HepG2 (cell line): ENCODE measurements around the gene SIK3. TPM values are rescaled to one million over a fixed set of nuclear protein-coding genes. Genes with fewer than 3 reads are reported as not detected.

Experiments
- ADNP ChIP-seq: sonication (generic); formaldehyde crosslinking; IDR thresholded peaks from 2 replicates; pipeline ENCODE4 v1.4.0; 2020; ENCODE audit warnings: missing genetic modification reagents
- GFI1 ChIP-seq: sonication (generic); formaldehyde crosslinking; IDR thresholded peaks from 2 replicates; pipeline ENCODE4 v1.5.0; 2020; ENCODE audit warnings: missing genetic modification reagents, mild to moderate bottlenecking, borderline replicate concordance
- HDAC2 ChIP-seq: sonication (generic); formaldehyde crosslinking; IDR thresholded peaks from 2 replicates; pipeline ENCODE4 v1.4.0; 2020; ENCODE audit warnings: missing genetic modification reagents
- KDM1A ChIP-seq: IDR thresholded peaks from 2 replicates; pipeline ENCODE4 v1.6.1; 2016; ENCODE audit warnings: missing compliant biosample characterization
- MED13 ChIP-seq: sonication (generic); formaldehyde crosslinking; IDR thresholded peaks from 2 replicates; pipeline ENCODE4 v1.5.0; 2020; ENCODE audit warnings: missing genetic modification reagents
- NR2F2 ChIP-seq: IDR thresholded peaks from 2 replicates; pipeline ENCODE4 v1.6.1; 2012; ENCODE audit warnings: low read depth, inconsistent platforms, borderline replicate concordance
- NR2F6 ChIP-seq, 2 experiments: IDR thresholded peaks; 2 replicates each; pipeline ENCODE4 v1.6.1; 2016; ENCODE audit warnings: antibody characterized with exemption in 1 of 2, mild to moderate bottlenecking in 1 of 2
- PRDM10 ChIP-seq: sonication (generic); formaldehyde crosslinking; IDR thresholded peaks from 2 replicates; pipeline ENCODE4 v1.4.0; 2020; ENCODE audit warnings: low read depth, missing genetic modification reagents
- REL ChIP-seq: sonication (generic); formaldehyde crosslinking; conservative IDR thresholded peaks from 2 replicates; pipeline ENCODE4 v1.8.0; 2022; ENCODE audit warnings: mild to moderate bottlenecking, missing genetic modification reagents, moderate library complexity
- REPIN1 ChIP-seq: sonication (generic); formaldehyde crosslinking; IDR thresholded peaks from 2 replicates; pipeline ENCODE4 v1.8.0; 2022; ENCODE audit warnings: missing genetic modification reagents, low read depth, mild to moderate bottlenecking, borderline replicate concordance
- REXO4 ChIP-seq: sonication (generic); formaldehyde crosslinking; IDR thresholded peaks from 2 replicates; pipeline ENCODE4 v1.8.0; 2022; ENCODE audit warnings: missing genetic modification reagents, mild to moderate bottlenecking, borderline replicate concordance
- SMYD3 ChIP-seq: sonication (generic); formaldehyde crosslinking; IDR thresholded peaks from 2 replicates; pipeline ENCODE4 v1.8.1; 2023; ENCODE audit warnings: mild to moderate bottlenecking, missing genetic modification reagents
- SNRNP70 ChIP-seq: fragments of 200-400 bp; formaldehyde crosslinking; IDR thresholded peaks from 2 replicates; pipeline ENCODE4 v1.6.1; 2017; ENCODE audit warnings: mild to moderate bottlenecking, low read depth, low read length, moderate library complexity
- U2AF1 ChIP-seq: fragments of 200-400 bp; formaldehyde crosslinking; optimal IDR thresholded peaks from 2 replicates; pipeline ENCODE3; 2017; ENCODE audit warnings: mild to moderate bottlenecking, low read depth, low read length
- ZBTB20 ChIP-seq: sonication (generic); formaldehyde crosslinking; IDR thresholded peaks from 2 replicates; pipeline ENCODE4 v1.8.1; 2023; ENCODE audit warnings: missing genetic modification reagents, low read depth, mild to moderate bottlenecking, borderline replicate concordance
- ZBTB42 ChIP-seq: sonication (generic); formaldehyde crosslinking; IDR thresholded peaks from 2 replicates; pipeline ENCODE4 v1.5.0; 2020; ENCODE audit warnings: mild to moderate bottlenecking, missing genetic modification reagents
- ZKSCAN5 ChIP-seq: sonication (generic); formaldehyde crosslinking; IDR thresholded peaks from 2 replicates; pipeline ENCODE4 v1.5.1; 2020; ENCODE audit warnings: mild to moderate bottlenecking, missing genetic modification reagents
- ZNF24 ChIP-seq: fragments of 450-650 bp; IDR thresholded peaks from 2 replicates; pipeline ENCODE4 v1.6.1; 2017; ENCODE audit warnings: antibody characterized with exemption, mild to moderate bottlenecking
- ZNF264 ChIP-seq: sonication (generic); formaldehyde crosslinking; IDR thresholded peaks from 2 replicates; pipeline ENCODE4 v1.4.0; 2020; ENCODE audit warnings: missing genetic modification reagents
- ZNF317 ChIP-seq: sonication (generic); formaldehyde crosslinking; IDR thresholded peaks from 2 replicates; pipeline ENCODE4 v1.5.0; 2020; ENCODE audit warnings: mild to moderate bottlenecking, missing genetic modification reagents
- ZNF446 ChIP-seq: sonication (generic); formaldehyde crosslinking; IDR thresholded peaks from 2 replicates; pipeline ENCODE4 v1.5.0; 2020; ENCODE audit warnings: mild to moderate bottlenecking, missing genetic modification reagents
- ZNF512B ChIP-seq: sonication (generic); formaldehyde crosslinking; IDR thresholded peaks from 2 replicates; pipeline ENCODE4 v1.5.1; 2020; ENCODE audit warnings: missing genetic modification reagents, mild to moderate bottlenecking, borderline replicate concordance
- ZNF607 ChIP-seq: sonication (generic); formaldehyde crosslinking; IDR thresholded peaks from 2 replicates; pipeline ENCODE4 v1.5.1; 2020; ENCODE audit warnings: missing genetic modification reagents, mild to moderate bottlenecking, borderline replicate concordance
- ZNF652 ChIP-seq: IDR thresholded peaks from 2 replicates; pipeline ENCODE4 v1.6.1; 2016; ENCODE audit warnings: low read depth, borderline replicate concordance
- ZNF841 ChIP-seq: sonication (generic); formaldehyde crosslinking; IDR thresholded peaks from 2 replicates; pipeline ENCODE4 v1.8.1; 2023; ENCODE audit warnings: missing genetic modification reagents, borderline replicate concordance
- polyA plus RNA-seq, 8 experiments: library from polyadenylated mRNA; depleted of rRNA in 3 of 8; stranded (reverse) in 7 of 8; unstranded in 1 of 8; fragments of >200 nt; fragmentation: Illumina TruSeq in 4 of 8; extraction: Trizol in 4 of 8; gene quantifications; 2 replicates each; pipeline versions ENCODE4 v1.2.1 to v1.2.3, GENCODE V29; 2011 to 2016; ENCODE audit warnings: low read depth in 4 of 8, missing spikeins in 1 of 8, mixed read lengths in 1 of 8; ENCODE audit not compliant: insufficient read depth in 1 of 8
- total RNA-seq, 5 experiments: library from RNA; depleted of rRNA; stranded (reverse); fragments of >200 nt; fragmentation: Illumina TruSeq; extraction: Trizol; gene quantifications; 2 replicates each; pipeline ENCODE4 v1.2.3, GENCODE V29; 2016; ENCODE audit warnings: low read depth in 1 of 5

The SIK3 gene
- total and polyA plus RNA-seq, 2 of the 13 experiments (the other 11 are each of a cell fraction or from before 2014, with no cell fraction given): 5.7 to 9.8 TPM

- TF ChIP-seq NR2F2: no peak
- no peak for TF ChIP-seq ZKSCAN5 (CRISPR knock-in tag)
- TF ChIP-seq SNRNP70: no peak
- TF ChIP-seq ZNF607 (CRISPR knock-in tag): no peak; the same call in 1 of the 2 replicates
- no peak for TF ChIP-seq ZBTB42 (CRISPR knock-in tag)
- TF ChIP-seq PRDM10 (CRISPR knock-in tag): peak; percentile 6; the same call in 1 of the 2 replicates
- peak; percentile 12; the same call in 1 of the 2 replicates for TF ChIP-seq ZNF446
- TF ChIP-seq ZNF317: no peak
- no peak for TF ChIP-seq ZNF512B (CRISPR knock-in tag)
- no peak for TF ChIP-seq ZNF841 (CRISPR knock-in tag)
- TF ChIP-seq ZNF264 (CRISPR knock-in tag): no peak
- peak; percentile 73 for TF ChIP-seq NR2F6 (IDR thresholded peaks at IDR 0.05)
- peak; percentile 87 for TF ChIP-seq NR2F6 (CRISPR knock-in tag; IDR thresholded peaks at IDR 0.05)
- TF ChIP-seq GFI1 (CRISPR knock-in tag): peak; percentile 23; the same call in 1 of the 2 replicates
- no peak for TF ChIP-seq ZNF652 (CRISPR knock-in tag)
- peak; percentile 73; the same call in 1 of the 2 replicates for TF ChIP-seq REL
- no peak for TF ChIP-seq ZNF24
- no peak for TF ChIP-seq SMYD3 (CRISPR knock-in tag)
- no peak for TF ChIP-seq REXO4
- TF ChIP-seq KDM1A: peak; percentile 68; the same call in 1 of the 2 replicates
- TF ChIP-seq REPIN1 (CRISPR knock-in tag): no peak
- peak; percentile 78 for TF ChIP-seq ADNP (CRISPR knock-in tag)
- TF ChIP-seq ZBTB20 (CRISPR knock-in tag): no peak
- TF ChIP-seq MED13: no peak
- no peak for TF ChIP-seq U2AF1
- no peak; the same call in 1 of the 2 replicates for TF ChIP-seq HDAC2 (CRISPR knock-in tag)
These were observed 272.1 kb downstream of the SIK3 start (continued) for GRCh38 chr11:116825854-116826750.
